ENCODE data around the gene LYPD5.

GRCh38 chr19:43784241-43784980 is 17.8 kb downstream of the LYPD5 start:
- TF ChIP-seq CTCF (IDR thresholded peaks at IDR 0.05 in 4 of 5, conservative IDR thresholded peaks at IDR 0.05 in 1 of 5) = no peak
- TF ChIP-seq POLR2A (IDR thresholded peaks at IDR 0.05) = no peak
